Colonic mucosa (tissue), 4 donors: Measurements from ENCODE around the gene PDCD2. TPM values are rescaled to one million over a fixed set of nuclear protein-coding genes. Genes with fewer than 3 reads are reported as not detected.

ENCODE experiments used
- DNase-seq: peaks from one replicate; pipeline ENCODE4 v3.0.0-alpha.2; 2020
- H3K27ac ChIP-seq: fragments of 200-600 bp; one replicate; pipeline ENCODE4 v1.8.0; 2021
- H3K27me3 ChIP-seq: fragments of 200-600 bp; one replicate; pipeline ENCODE4 v1.8.0; 2021
- H3K36me3 ChIP-seq: fragments of 200-600 bp; one replicate; pipeline ENCODE4 v1.8.0; 2021
- H3K4me1 ChIP-seq: fragments of 200-600 bp; one replicate; pipeline ENCODE4 v1.8.0; 2021; ENCODE audit warnings: mild to moderate bottlenecking
- H3K4me3 ChIP-seq: fragments of 200-600 bp; one replicate; pipeline ENCODE4 v1.8.0; 2021
- H3K9ac ChIP-seq, 2 donors: one replicate each; pipeline ENCODE4 v1.7.0; 2013; ENCODE audit warnings: control low read depth in 2 of 2, low read depth in 2 of 2, low read length in 2 of 2
- H3K9me3 ChIP-seq: fragments of 200-600 bp; one replicate; pipeline ENCODE4 v1.8.0; 2021
- intact Hi-C: fragments of 100-400 bp; cut with DNase I; formaldehyde crosslinking; loops from one replicate; pipeline ENCODE4 v1.14.1; 2022
- total RNA-seq, 2 donors: library from RNA; stranded (reverse); fragmentation: NEBNext Ultra II Directional in 1 of 2; extraction: Animal tissue kit (Norgen Biotek cat#: 25700) in 1 of 2; gene quantifications; one replicate each; pipeline ENCODE4 v1.2.1, GENCODE V29; 2021
- TF ChIP-seq, protein P1 (sequence below): fragments of 200-600 bp; IDR thresholded peaks from one replicate; pipeline ENCODE4 v1.8.0; 2022; ENCODE audit warnings: antibody characterized with exemption, mild to moderate bottlenecking
- donor health status: healthy.
- donor health status: DM: no; HTN: no; CAD: no.
- donor health status: DM: no; HTN: no; CAD: no.

The PDCD2 gene
- total RNA-seq, 2 donors from 2014 or later = 46.7 to 61.5 TPM

- H3K9ac ChIP-seq = no peak overlapping the region
- H3K4me1 ChIP-seq = no peaks in the 10 kb centered on the region
- DNase-seq = no peak
- no peak overlapping the region for H3K27ac ChIP-seq
- peaks cover 35% of the 10 kb centered on the region for H3K36me3 ChIP-seq
- no peaks in the 10 kb centered on the region for H3K9me3 ChIP-seq
- H3K27me3 ChIP-seq = no peaks in the 10 kb centered on the region
- intact Hi-C loops = no loop called here
- H3K4me3 ChIP-seq = no peak overlapping the region
- TF ChIP-seq, protein P1, sequence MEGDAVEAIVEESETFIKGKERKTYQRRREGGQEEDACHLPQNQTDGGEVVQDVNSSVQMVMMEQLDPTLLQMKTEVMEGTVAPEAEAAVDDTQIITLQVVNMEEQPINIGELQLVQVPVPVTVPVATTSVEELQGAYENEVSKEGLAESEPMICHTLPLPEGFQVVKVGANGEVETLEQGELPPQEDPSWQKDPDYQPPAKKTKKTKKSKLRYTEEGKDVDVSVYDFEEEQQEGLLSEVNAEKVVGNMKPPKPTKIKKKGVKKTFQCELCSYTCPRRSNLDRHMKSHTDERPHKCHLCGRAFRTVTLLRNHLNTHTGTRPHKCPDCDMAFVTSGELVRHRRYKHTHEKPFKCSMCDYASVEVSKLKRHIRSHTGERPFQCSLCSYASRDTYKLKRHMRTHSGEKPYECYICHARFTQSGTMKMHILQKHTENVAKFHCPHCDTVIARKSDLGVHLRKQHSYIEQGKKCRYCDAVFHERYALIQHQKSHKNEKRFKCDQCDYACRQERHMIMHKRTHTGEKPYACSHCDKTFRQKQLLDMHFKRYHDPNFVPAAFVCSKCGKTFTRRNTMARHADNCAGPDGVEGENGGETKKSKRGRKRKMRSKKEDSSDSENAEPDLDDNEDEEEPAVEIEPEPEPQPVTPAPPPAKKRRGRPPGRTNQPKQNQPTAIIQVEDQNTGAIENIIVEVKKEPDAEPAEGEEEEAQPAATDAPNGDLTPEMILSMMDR = no peak
Observed at GRCh38 chr6:170542031-170542719, 42.3 kb downstream of the PDCD2 start.

DNA sequence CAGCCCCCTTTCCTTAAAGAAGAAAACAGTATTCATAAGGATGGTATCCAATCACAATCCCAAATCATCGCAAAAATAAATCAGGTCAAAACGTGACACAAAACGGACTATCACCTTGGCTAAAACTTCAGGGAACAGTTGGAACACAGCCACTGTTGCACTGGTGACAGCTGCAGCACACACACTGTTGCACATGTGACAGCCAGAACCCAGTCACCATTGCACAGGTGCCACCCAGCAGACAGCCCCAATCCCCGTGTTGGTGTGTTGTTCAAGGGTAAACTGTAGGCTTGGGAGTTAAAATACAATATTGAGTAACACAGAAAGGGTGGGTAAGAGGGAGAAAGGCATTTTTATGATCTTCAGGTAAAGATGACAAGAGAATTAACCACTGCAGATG, 47.1 kb downstream of the PDCD2 start:
- H3K9ac ChIP-seq = no peak overlapping the region
- H3K27ac ChIP-seq = no peak overlapping the region
- peaks cover 28% of the 10 kb centered on the region for H3K36me3 ChIP-seq
- no peak for DNase-seq
- no peak overlapping the region for H3K4me3 ChIP-seq
- H3K9me3 ChIP-seq = no peaks in the 10 kb centered on the region
- TF ChIP-seq, protein P1 = no peak
- no peaks in the 10 kb centered on the region for H3K27me3 ChIP-seq
- no peaks in the 10 kb centered on the region for H3K4me1 ChIP-seq
- intact Hi-C loops = no loop called here

- no peak overlapping the region for H3K27ac ChIP-seq
- H3K4me3 ChIP-seq = no peak overlapping the region
- no peaks in the 10 kb centered on the region for H3K27me3 ChIP-seq
- intact Hi-C loops = no loop called here
- no peak for DNase-seq
- no peaks in the 10 kb centered on the region for H3K9me3 ChIP-seq
- TF ChIP-seq, protein P1 = no peak
- peaks cover 24% of the 10 kb centered on the region for H3K36me3 ChIP-seq
- H3K9ac ChIP-seq = no peak overlapping the region
- no peaks in the 10 kb centered on the region for H3K4me1 ChIP-seq
Observed at GRCh38 chr6:170536671-170537070, 47.8 kb downstream of the PDCD2 start.

GRCh38 chr6:170535004-170535403, 49.4 kb downstream of the PDCD2 start:
- H3K4me1 ChIP-seq = no peaks in the 10 kb centered on the region
- H3K9ac ChIP-seq = no peak overlapping the region
- no peak for DNase-seq
- H3K36me3 ChIP-seq = peaks cover 24% of the 10 kb centered on the region
- H3K4me3 ChIP-seq = no peak overlapping the region
- no peak overlapping the region for H3K27ac ChIP-seq
- H3K9me3 ChIP-seq = no peaks in the 10 kb centered on the region
- intact Hi-C loops = no loop called here
- TF ChIP-seq, protein P1 = no peak
- H3K27me3 ChIP-seq = no peaks in the 10 kb centered on the region

DNA sequence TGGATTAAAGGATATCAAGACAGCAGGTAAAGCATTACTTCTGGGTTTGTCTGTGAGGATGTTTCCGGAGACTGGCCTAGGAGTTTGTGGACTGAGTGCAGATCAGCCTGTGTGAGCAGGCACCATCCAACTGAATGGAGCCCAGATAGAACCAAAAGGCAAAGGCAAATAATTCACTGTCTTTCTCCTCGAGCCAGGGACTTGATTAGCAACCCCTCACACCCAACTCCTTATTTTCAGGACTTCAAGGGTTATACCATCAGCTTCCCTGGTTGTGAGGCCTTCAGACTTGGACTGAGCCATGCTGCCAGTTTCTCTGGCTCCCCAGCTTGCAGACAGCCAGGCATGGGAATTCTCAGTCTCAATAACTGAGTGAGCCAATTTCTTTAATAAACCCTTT, 50.6 kb downstream of the PDCD2 start:
- H3K36me3 ChIP-seq = peaks cover 22% of the 10 kb centered on the region
- intact Hi-C loops = no loop called here
- no peaks in the 10 kb centered on the region for H3K9me3 ChIP-seq
- no peak for DNase-seq
- no peaks in the 10 kb centered on the region for H3K4me1 ChIP-seq
- no peaks in the 10 kb centered on the region for H3K27me3 ChIP-seq
- no peak overlapping the region for H3K4me3 ChIP-seq
- no peak overlapping the region for H3K27ac ChIP-seq
- no peak overlapping the region for H3K9ac ChIP-seq
- TF ChIP-seq, protein P1 = no peak
